ENCODE results near the gene GRIK1. TPM values are rescaled to one million over a fixed set of nuclear protein-coding genes. Genes with fewer than 3 reads are reported as not detected.

GRIK1 gene
- total RNA-seq, 1 experiment from 2014 or later = not detected

DNA sequence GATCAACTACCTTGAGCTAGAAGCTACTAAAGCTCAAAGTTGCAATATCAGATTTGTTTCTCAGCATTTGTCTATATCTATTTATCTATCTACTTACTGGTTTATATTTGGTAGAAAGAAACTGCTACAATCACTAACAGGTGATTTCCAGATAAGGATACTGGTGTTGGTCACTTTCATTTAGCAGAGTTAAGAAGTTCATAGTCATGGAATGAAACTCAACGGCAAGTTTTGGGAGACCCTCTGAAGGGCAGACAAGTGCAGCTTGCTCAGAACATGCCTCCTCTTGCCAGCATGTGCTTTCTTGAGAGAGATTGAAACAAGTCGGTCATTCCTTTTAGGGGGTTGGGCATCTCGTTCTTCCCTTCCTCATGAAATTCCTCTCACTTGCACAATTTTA, 296.5 kb downstream of the GRIK1 start:
- Histone ChIP-seq H3K4me1 (replicated peaks; ENCODE audit: insufficient read depth) (no peaks in the 10 kb centered on the region), H3K27ac (no peak overlapping the region), H2AFZ (no peak overlapping the region), H3K4me3 (no peak overlapping the region), H3K36me3 (ENCODE audit: low read depth) (no peaks in the 10 kb centered on the region), H3K79me2 (ENCODE audit: low read depth) (no peaks in the 10 kb centered on the region), H3K9me2 (ENCODE audit: insufficient read depth) (no peaks in the 10 kb centered on the region), H3K27me3 (ENCODE audit: insufficient read depth, low read depth) (no peaks in the 10 kb centered on the region), H3K9me3 (ENCODE audit: insufficient read depth, low read depth) (no peaks in the 10 kb centered on the region), H3K4me2 (no peak overlapping the region), H3F3A (ENCODE audit: insufficient read depth, low read depth) (no peaks in the 10 kb centered on the region), H4K20me1 (ENCODE audit: insufficient read depth) (no peaks in the 10 kb centered on the region)
- ChIA-PET CTCF (no interaction called here), POLR2A (ENCODE audit: unreplicated experiment) (interaction anchor here (0.7 kb wide), 1 partner anchor 215 kb away, joined by 3 read pairs; no protein-coding TSS in a partner anchor)
- DNase-seq = no peak
- no TSS peak for BruUV-seq (replicated peaks)
- intact Hi-C loops (cut with micrococcal nuclease; ENCODE audit: unreplicated experiment) = no loop called here
- no peak for TF ChIP-seq EZH2 (IDR thresholded peaks at IDR 0.05; ENCODE audit: low read depth)
- TF ChIP-seq, protein P1, sequence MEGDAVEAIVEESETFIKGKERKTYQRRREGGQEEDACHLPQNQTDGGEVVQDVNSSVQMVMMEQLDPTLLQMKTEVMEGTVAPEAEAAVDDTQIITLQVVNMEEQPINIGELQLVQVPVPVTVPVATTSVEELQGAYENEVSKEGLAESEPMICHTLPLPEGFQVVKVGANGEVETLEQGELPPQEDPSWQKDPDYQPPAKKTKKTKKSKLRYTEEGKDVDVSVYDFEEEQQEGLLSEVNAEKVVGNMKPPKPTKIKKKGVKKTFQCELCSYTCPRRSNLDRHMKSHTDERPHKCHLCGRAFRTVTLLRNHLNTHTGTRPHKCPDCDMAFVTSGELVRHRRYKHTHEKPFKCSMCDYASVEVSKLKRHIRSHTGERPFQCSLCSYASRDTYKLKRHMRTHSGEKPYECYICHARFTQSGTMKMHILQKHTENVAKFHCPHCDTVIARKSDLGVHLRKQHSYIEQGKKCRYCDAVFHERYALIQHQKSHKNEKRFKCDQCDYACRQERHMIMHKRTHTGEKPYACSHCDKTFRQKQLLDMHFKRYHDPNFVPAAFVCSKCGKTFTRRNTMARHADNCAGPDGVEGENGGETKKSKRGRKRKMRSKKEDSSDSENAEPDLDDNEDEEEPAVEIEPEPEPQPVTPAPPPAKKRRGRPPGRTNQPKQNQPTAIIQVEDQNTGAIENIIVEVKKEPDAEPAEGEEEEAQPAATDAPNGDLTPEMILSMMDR (conservative IDR thresholded peaks at IDR 0.05) = no peak

- Histone ChIP-seq H3K27me3 (ENCODE audit: insufficient read depth, low read depth) (no peaks in the 10 kb centered on the region), H3F3A (ENCODE audit: insufficient read depth, low read depth) (no peaks in the 10 kb centered on the region), H4K20me1 (ENCODE audit: insufficient read depth) (no peaks in the 10 kb centered on the region), H3K27ac (no peak overlapping the region), H3K9me3 (ENCODE audit: insufficient read depth, low read depth) (no peaks in the 10 kb centered on the region), H3K79me2 (ENCODE audit: low read depth) (no peaks in the 10 kb centered on the region), H3K4me1 (replicated peaks; ENCODE audit: insufficient read depth) (no peaks in the 10 kb centered on the region), H3K4me2 (no peak overlapping the region), H3K4me3 (no peak overlapping the region), H3K9me2 (ENCODE audit: insufficient read depth) (no peaks in the 10 kb centered on the region), H3K36me3 (ENCODE audit: low read depth) (no peaks in the 10 kb centered on the region), H2AFZ (no peak overlapping the region)
- ChIA-PET CTCF (no interaction called here), POLR2A (ENCODE audit: unreplicated experiment) (no interaction called here)
- TF ChIP-seq, protein P1 (conservative IDR thresholded peaks at IDR 0.05) = no peak
- TF ChIP-seq EZH2 (IDR thresholded peaks at IDR 0.05; ENCODE audit: low read depth) = no peak
- BruUV-seq (replicated peaks) = no TSS peak
- no peak for DNase-seq
- intact Hi-C loops (cut with micrococcal nuclease; ENCODE audit: unreplicated experiment) = no loop called here
These were observed 297.1 kb downstream of the GRIK1 start for GRCh38 chr21:29642551-29643245.

GRCh38 chr21:29641635-29642550, 297.9 kb downstream of the GRIK1 start:
- ChIA-PET POLR2A (ENCODE audit: unreplicated experiment) (no interaction called here), CTCF (no interaction called here)
- no peak overlapping the region for H2AFZ ChIP-seq
- H3K36me3 ChIP-seq (ENCODE audit: low read depth) = no peaks in the 10 kb centered on the region
- no peak overlapping the region for H3K27ac ChIP-seq
- H3K27me3 ChIP-seq (ENCODE audit: insufficient read depth, low read depth) = no peaks in the 10 kb centered on the region
- BruUV-seq (replicated peaks) = no TSS peak
- H3K9me2 ChIP-seq (ENCODE audit: insufficient read depth) = no peaks in the 10 kb centered on the region
- H3K4me2 ChIP-seq = no peak overlapping the region
- intact Hi-C loops (cut with micrococcal nuclease; ENCODE audit: unreplicated experiment) = no loop called here
- H4K20me1 ChIP-seq (ENCODE audit: insufficient read depth) = no peaks in the 10 kb centered on the region
- no peaks in the 10 kb centered on the region for H3K4me1 ChIP-seq (replicated peaks; ENCODE audit: insufficient read depth)
- no peaks in the 10 kb centered on the region for H3F3A ChIP-seq (ENCODE audit: insufficient read depth, low read depth)
- TF ChIP-seq, protein P1 (conservative IDR thresholded peaks at IDR 0.05) = no peak
- TF ChIP-seq EZH2 (IDR thresholded peaks at IDR 0.05; ENCODE audit: low read depth) = no peak
- no peak for DNase-seq
- H3K9me3 ChIP-seq (ENCODE audit: insufficient read depth, low read depth) = no peaks in the 10 kb centered on the region
- no peaks in the 10 kb centered on the region for H3K79me2 ChIP-seq (ENCODE audit: low read depth)
- no peak overlapping the region for H3K4me3 ChIP-seq

All from PC-9 (cell line).